Effector memory CD8-positive, alpha-beta T cell (primary cell): Measurements from ENCODE around the gene GNG13.
"Not testable (repeated sequence)": the region's sequence is repeated elsewhere in the genome, so short reads cannot be mapped to it uniquely, and the experiment has no call there.

Experiments used
- ATAC-seq: fragments of 150-1000 bp; cut with Tn5 transposase; replicated peaks from 2 replicates; pipeline ENCODE4 v1.10.0; 2021; ENCODE audit warnings: mild to moderate bottlenecking, moderate library complexity
- DNase-seq, 3 experiments: peaks; one replicate each; pipeline ENCODE4 v3.0.0; 2021
- H3K27ac Mint-ChIP-seq, 2 donors: one replicate each; pipeline ENCODE4 v1.8.0; 2022; ENCODE audit warnings: mild to moderate bottlenecking in 2 of 2, mixed read lengths in 2 of 2, moderate library complexity in 2 of 2
- H3K27me3 Mint-ChIP-seq, 2 donors: one replicate each; pipeline ENCODE4 v1.8.0; 2022; ENCODE audit warnings: mixed read lengths in 2 of 2
- H3K36me3 Mint-ChIP-seq: one replicate; pipeline ENCODE4 v1.8.0; 2022; ENCODE audit warnings: mild to moderate bottlenecking, moderate library complexity, mixed read lengths; ENCODE audit not compliant: insufficient read depth
- H3K4me1 Mint-ChIP-seq, 2 donors: one replicate each; pipeline ENCODE4 v1.8.0; 2022; ENCODE audit warnings: low read depth in 2 of 2, mixed read lengths in 2 of 2
- H3K4me3 Mint-ChIP-seq, 2 donors: one replicate each; pipeline ENCODE4 v1.8.0; 2022; ENCODE audit warnings: mild to moderate bottlenecking in 2 of 2, mixed read lengths in 2 of 2, moderate library complexity in 2 of 2
- H3K9me3 Mint-ChIP-seq, 2 donors: one replicate each; pipeline ENCODE4 v1.8.0; 2022; ENCODE audit warnings: mixed read lengths in 2 of 2

The GNG13 gene

DNA sequence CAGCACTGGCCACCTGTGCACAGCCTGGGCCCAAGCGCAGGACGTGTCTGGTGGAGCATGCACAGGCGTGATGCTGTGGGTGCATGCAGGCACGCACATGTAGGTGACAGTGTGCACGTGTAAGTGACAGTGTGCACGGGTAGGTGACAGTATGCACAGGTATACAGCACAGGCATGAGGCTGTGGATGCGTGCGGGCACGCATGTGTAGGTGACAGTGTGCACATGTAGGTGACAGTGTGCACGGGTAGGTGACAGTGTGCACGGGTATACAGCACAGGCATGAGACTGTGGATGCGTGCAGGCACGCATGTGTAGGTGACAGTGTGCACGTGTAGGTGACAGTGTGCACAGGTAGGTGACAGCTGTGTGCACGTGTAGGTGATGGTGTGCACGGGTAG, 20.2 kb downstream of the GNG13 start:
- no peaks in the 10 kb centered on the region for H3K9me3 Mint-ChIP-seq
- H3K4me1 Mint-ChIP-seq = peaks cover 4 to 6% of the 10 kb centered on the region in 2 donors
- ATAC-seq (no peak), DNase-seq (no peak)
- no peak overlapping the region for H3K27ac Mint-ChIP-seq
- no peak overlapping the region for H3K4me3 Mint-ChIP-seq
- H3K36me3 Mint-ChIP-seq = peaks cover 5% of the 10 kb centered on the region
- H3K27me3 Mint-ChIP-seq = peaks cover 6 to 7% of the 10 kb centered on the region in 2 donors

DNA sequence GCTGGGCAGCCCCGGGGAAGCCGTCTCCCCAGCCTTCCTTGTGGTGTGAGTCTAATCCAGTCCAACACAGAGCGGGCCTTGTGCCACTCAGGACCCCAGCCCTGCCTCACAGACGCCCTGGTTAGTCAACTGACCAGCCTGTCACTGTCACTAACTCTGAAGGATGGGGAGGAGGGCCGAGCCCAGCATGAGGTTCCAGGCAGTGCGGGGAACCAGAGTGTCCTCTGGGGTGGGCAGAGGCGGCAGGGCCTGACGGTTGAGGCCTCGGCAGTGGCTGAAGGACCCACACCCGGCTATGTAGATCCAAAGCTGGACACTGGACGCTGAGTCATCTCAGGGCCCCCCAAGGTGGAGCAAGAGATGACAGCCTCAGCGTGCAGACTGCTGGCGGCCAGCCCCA, 21.0 kb downstream of the GNG13 start:
- H3K36me3 Mint-ChIP-seq = no peaks in the 10 kb centered on the region
- no peaks in the 10 kb centered on the region for H3K9me3 Mint-ChIP-seq
- no peak overlapping the region for H3K27ac Mint-ChIP-seq
- no peak overlapping the region for H3K4me3 Mint-ChIP-seq
- DNase-seq (no peak), ATAC-seq (no peak)
- H3K27me3 Mint-ChIP-seq = peaks cover 6 to 7% of the 10 kb centered on the region in 2 donors
- H3K4me1 Mint-ChIP-seq = no peaks in the 10 kb centered on the region

DNA sequence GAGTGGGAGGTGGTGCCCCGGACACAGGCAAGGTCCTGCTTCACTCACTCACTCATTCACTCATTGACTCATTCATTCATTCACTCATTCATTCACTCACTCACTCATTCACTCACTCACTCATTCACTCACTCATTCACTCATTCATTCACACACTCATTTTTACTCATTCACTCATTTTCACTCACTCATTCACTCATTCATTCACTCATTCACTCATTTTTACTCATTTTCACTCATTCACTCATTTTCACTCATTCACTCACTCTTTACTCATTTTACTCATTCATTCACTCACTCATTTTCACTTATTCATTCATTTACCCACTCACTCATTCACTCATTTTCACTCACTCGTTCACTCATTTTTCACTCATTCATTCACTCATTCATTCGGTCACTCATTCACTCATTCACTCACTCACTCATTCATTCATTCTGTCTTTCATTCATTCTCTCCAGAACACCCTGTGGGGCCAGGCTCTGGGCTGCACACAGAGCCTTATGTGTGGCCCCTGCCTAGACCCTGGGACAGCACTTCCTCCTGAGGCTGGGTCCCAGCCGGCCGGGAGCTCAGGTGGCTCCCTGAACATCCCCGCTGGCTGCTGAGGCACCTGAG, 21.5 kb downstream of the GNG13 start:
- Mint-ChIP-seq H3K9me3 (no peaks in the 10 kb centered on the region), H3K4me3 (no peak overlapping the region), H3K27me3 (peaks cover 6 to 7% of the 10 kb centered on the region in 2 donors), H3K4me1 (no peaks in the 10 kb centered on the region), H3K36me3 (no peaks in the 10 kb centered on the region), H3K27ac (no peak overlapping the region)
- DNase-seq (no peak), ATAC-seq (no peak)

DNA sequence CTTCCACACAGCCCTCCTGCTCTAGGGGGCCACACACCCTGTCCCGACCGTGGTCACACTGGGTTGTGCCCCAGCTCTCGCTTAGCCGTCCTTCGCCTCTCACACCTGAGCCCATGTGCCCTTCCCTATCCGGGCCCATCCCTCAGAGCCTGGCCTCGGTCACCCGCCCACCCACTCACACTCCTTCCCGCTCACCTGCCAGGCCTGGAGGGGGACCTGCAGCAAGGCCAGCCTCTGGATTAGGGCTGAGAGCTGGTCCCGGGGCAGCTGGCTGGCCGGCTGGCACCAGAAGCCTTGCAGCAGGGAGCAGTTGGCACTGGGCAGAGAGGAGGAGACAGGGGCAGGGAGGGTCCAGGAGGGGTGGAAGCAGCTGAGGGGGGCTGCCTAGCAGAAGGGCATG, 22.1 kb downstream of the GNG13 start:
- ATAC-seq = no peak
- H3K27me3 Mint-ChIP-seq = peaks cover 6 to 7% of the 10 kb centered on the region in 2 donors
- H3K36me3 Mint-ChIP-seq = no peaks in the 10 kb centered on the region
- DNase-seq = no peak
- H3K9me3 Mint-ChIP-seq = no peaks in the 10 kb centered on the region
- no peaks in the 10 kb centered on the region for H3K4me1 Mint-ChIP-seq
- no peak overlapping the region for H3K4me3 Mint-ChIP-seq
- H3K27ac Mint-ChIP-seq = no peak overlapping the region

DNA sequence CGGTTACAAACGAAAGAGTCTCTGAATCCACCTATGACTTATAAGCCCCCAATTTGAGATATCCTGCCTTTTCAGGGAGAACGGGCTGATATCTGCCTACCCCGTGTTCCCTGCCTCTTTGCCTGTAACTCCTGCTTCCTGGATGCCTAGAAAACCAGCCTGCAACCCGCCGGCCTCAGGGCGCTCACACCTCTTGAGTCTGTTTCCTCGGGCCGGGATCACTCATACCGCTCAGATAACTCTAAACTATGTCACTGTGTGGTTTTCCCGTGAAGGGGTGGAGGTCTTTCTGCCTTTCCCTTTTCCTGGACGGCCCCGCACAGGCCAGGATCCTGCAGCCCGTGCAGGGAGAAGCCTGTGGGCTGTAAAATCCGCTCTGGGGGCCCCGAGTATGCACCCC, 22.7 kb downstream of the GNG13 start:
- Mint-ChIP-seq H3K27me3 (peaks cover 6 to 7% of the 10 kb centered on the region in 2 donors), H3K36me3 (no peaks in the 10 kb centered on the region), H3K4me1 (no peaks in the 10 kb centered on the region), H3K4me3 (no peak overlapping the region), H3K9me3 (no peaks in the 10 kb centered on the region), H3K27ac (no peak overlapping the region)
- DNase-seq (no peak), ATAC-seq (no peak)

DNA sequence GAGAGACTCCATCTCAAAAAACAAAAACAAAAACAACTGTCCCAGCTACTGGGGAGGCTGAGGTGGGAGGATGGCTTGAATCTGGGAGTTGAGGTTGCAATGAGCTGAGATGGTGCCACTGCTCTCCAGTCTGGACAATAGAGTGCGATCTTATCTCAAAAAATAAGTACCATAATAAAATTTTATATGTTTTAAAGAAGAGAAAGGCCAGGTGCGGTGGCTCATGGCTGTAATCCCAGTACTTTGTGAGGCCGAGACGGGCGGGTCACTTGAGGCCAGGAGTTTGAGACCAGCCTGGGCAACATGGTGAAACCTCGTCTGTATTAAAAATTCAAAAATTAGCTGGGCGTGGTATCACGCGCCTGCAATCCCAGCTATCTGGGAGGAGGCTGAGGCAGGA, 23.7 kb downstream of the GNG13 start:
- ATAC-seq = no peak
- no peak for DNase-seq
- no peak overlapping the region for H3K27ac Mint-ChIP-seq
- H3K4me1 Mint-ChIP-seq = no peaks in the 10 kb centered on the region
- peaks cover 6 to 7% of the 10 kb centered on the region in 2 donors for H3K27me3 Mint-ChIP-seq
- no peaks in the 10 kb centered on the region for H3K36me3 Mint-ChIP-seq
- H3K9me3 Mint-ChIP-seq = no peaks in the 10 kb centered on the region
- no peak overlapping the region for H3K4me3 Mint-ChIP-seq

DNA sequence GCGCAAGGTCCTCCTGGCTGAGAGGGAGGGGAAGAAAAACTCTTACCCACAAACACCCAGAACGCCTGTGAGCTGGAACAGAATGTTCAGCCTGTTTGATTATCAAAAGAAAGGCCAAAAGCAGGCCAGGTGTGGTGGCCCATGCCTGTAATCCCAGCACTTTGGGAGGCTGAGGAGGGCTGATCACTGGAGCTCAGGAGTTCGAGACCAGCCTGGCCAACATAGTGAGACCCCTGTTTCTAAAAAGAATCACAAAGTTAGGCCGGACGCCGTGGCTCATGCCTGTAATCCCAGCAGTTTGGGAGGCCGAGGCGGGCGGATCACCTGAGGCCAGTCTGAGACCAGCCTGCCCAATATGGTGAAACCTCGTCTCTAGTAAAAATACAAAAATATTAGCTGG, 24.2 kb downstream of the GNG13 start:
- H3K4me1 Mint-ChIP-seq, H3K4me3 Mint-ChIP-seq, H3K27me3 Mint-ChIP-seq, H3K9me3 Mint-ChIP-seq, ATAC-seq, H3K36me3 Mint-ChIP-seq, DNase-seq, H3K27ac Mint-ChIP-seq: not testable (repeated sequence)

DNA sequence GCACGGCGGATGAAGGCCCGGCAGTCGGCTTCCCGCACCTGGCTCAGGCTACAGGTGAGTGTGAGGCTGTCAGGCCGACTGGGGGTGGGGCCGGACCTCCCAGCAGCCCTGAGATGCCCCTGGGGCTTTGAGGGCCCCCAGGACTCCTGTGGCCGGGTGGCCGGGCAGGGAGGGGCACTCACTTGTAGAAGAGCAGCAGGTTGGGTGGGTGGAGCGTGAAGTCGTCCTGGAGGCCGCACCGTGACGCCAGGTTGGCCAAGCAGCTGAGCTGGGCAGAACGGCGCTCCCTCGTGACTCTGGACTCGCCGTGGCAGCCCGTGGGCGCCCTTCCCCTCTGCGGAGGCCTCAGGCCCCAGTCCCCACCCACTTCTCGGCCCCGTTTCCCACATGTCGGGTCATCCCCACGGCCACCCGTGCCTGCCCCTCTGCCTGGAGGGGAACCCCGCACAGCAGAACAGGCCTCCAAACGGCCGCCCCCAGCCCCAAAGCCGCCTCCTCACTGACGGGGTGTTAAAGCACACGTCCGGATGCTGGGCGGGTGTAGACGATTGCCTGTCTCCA, 25.2 kb downstream of the GNG13 start:
- Mint-ChIP-seq H3K4me1 (no peaks in the 10 kb centered on the region), H3K4me3 (no peak overlapping the region), H3K27ac (no peak overlapping the region), H3K9me3 (no peaks in the 10 kb centered on the region), H3K36me3 (no peaks in the 10 kb centered on the region), H3K27me3 (peaks cover 1 to 7% of the 10 kb centered on the region in 2 donors)
- DNase-seq (no peak), ATAC-seq (no peak)

DNA sequence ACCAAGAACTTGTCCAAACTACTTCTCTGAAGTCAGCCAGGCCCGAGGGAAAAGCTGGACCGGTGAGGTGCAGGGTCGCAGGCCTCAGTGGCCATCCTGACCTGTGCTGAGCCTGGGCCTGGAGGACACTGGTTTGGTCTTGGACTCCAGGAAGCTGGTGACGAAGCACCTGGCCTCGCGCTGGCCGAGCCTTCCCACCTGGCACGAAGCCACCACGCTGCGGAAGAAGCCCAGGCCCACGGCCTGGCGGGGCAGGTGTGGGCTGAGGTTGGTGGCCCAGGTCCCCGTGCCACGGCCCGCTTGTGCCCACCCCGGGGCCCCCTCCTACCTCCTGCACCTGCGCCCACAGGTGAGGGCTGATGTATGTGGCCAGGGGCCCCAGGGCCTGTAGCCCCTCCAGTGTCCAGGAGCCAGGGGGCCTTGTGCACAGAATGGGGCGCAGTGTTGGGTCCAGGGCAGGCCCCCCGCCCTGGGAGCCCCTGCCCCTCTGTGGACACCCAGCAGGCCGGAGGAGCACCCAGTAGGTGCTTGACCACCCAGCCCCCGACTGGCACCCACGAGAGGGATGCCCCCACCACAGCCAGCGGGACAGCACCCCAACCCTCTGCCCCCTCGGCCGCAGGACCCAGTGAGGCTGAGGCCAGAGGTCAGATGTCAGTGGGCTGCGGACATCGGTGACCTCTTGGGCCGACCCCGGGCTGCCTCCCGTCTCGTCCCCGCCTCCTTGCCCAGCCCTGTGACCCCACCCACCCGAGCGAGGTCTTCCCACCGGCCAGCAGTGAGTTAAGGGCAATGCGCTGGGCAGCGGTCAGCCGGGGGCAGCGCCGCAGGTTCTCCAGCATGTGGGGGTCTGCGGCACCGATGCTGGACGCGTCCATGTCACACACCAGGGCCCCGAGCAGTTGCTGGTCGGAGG, 26.2 kb downstream of the GNG13 start:
- Mint-ChIP-seq H3K27ac (no peak overlapping the region), H3K4me3 (no peak overlapping the region), H3K4me1 (no peaks in the 10 kb centered on the region), H3K27me3 (peaks cover 0 to 7% of the 10 kb centered on the region in 2 donors), H3K9me3 (no peaks in the 10 kb centered on the region), H3K36me3 (no peaks in the 10 kb centered on the region)
- DNase-seq (no peak), ATAC-seq (no peak)

DNA sequence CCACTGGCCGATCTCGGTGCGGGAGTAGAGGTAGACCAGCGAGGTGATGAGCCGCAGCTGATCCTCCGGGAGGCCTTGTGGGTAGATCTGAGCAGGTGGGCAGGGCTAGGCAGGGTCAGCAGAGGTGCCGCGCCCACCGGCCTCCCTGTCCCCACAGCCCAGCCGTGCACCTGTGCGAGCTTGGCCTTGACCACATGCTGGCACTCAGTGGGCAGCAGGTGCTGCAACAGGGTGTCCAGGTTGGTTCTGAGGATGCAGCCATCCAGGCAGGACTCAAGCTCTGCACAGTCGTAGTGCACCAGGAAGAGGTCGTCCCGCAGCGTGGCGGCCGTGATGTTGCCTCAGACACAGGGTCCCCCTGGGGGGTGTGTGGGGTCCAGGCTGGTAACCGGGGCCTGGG, 27.6 kb downstream of the GNG13 start:
- DNase-seq (no peak), ATAC-seq (no peak)
- Mint-ChIP-seq H3K4me1 (no peaks in the 10 kb centered on the region), H3K4me3 (no peak overlapping the region), H3K27ac (no peak overlapping the region), H3K36me3 (no peaks in the 10 kb centered on the region), H3K27me3 (peaks cover 0 to 4% of the 10 kb centered on the region in 2 donors), H3K9me3 (no peaks in the 10 kb centered on the region)

DNA sequence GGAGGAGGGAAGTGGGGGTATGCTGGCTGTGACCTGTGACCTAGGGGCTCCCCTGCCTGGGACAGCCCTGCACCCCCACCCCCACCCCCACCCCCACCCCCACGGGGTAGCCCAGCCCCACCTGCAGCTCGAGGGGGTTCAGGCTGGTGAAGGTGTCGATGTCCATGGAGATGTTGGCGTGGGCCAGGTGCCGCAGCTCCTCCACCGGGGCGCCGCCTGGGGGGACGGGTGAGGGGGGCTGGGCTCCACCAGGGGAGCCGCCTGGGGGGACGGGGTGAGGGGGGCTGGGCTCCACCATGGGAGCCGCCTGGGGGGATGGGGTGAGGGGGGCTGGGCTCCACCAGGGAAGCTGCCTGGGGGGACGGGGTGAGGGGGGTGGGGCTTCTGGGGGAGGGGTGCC, 30.1 kb downstream of the GNG13 start:
- ATAC-seq = no peak
- Mint-ChIP-seq H3K27me3 (peaks cover 0 to 6% of the 10 kb centered on the region in 2 donors), H3K4me1 (no peaks in the 10 kb centered on the region)

DNA sequence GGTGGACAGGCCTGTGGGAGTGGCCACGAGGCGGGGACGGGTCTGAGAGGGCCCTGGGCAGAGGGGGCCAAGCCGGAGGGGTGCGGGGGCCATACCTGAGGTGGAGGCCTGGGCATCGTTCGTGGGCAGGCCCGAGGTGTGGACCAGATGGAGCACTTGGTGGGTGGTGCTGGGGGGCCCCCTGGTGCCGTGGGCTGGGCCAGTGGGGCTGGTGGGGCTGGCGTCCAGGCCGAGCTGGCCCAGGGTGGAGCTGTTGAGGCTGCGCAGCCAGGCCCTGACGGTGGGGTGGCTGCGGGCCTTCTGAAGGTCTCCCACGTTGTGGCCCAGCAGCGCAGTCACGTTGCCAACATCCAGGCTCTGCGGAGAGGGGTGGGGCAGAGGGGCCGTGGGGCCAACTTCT, 30.6 kb downstream of the GNG13 start:
- H3K27me3 Mint-ChIP-seq = peaks cover 0 to 6% of the 10 kb centered on the region in 2 donors
- H3K4me3 Mint-ChIP-seq = no peak overlapping the region
- H3K27ac Mint-ChIP-seq = no peak overlapping the region
- DNase-seq (no peak), ATAC-seq (no peak)
- H3K9me3 Mint-ChIP-seq = no peaks in the 10 kb centered on the region
- no peaks in the 10 kb centered on the region for H3K4me1 Mint-ChIP-seq
- no peaks in the 10 kb centered on the region for H3K36me3 Mint-ChIP-seq

More for the DNA sequence above, 30.1 kb downstream of the GNG13 start:
- DNase-seq = no peak
- Mint-ChIP-seq H3K9me3 (no peaks in the 10 kb centered on the region), H3K36me3 (no peaks in the 10 kb centered on the region), H3K27ac (no peak overlapping the region), H3K4me3 (no peak overlapping the region)

DNA sequence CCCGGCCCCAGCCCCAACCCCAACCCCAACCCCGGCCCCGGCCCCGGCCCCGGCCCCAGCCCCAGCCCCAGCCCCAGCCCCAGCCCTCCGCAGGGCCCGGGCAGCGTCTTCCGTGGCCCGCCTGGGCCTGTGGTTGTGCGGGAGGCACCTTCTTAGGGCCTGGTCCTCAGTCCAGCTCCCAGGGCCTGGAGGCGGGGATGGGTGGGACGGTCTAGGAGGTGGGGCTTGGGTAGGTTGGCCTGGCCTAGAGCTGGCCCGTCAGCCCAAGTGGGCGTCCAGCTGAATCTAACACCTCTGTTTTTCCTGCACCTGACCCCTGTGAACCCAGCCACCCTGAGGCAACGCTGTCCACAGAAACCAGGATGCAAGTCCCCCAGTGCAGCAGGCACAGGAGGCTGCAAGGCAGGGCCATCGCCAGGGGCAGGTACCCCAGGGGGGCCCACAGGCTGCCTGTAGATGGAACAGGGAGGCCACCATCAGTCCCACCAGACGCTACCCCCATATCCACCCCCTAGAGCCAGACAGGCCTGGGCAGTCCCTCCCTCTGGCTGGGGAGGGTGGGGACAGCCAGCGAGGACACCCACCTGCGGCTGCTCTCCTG, 31.2 kb downstream of the GNG13 start:
- peaks cover 0 to 6% of the 10 kb centered on the region in 2 donors for H3K27me3 Mint-ChIP-seq
- H3K4me3 Mint-ChIP-seq = no peak overlapping the region
- no peaks in the 10 kb centered on the region for H3K9me3 Mint-ChIP-seq
- H3K36me3 Mint-ChIP-seq = no peaks in the 10 kb centered on the region
- no peak overlapping the region for H3K27ac Mint-ChIP-seq
- no peaks in the 10 kb centered on the region for H3K4me1 Mint-ChIP-seq
- ATAC-seq (no peak), DNase-seq (no peak)
